Activated CD4-positive, alpha-beta T cell treated with anti-CD3 and anti-CD28 coated beads, Interleukin-2, Interleukin-4, amounts not matched to agents 100 ng/mL and 50 ng/mL, durations not matched to agents 16 hours and 8 hours (primary cell): Measurements from ENCODE around the gene PRAMEF11.
"Not testable (repeated sequence)": the region's sequence is repeated elsewhere in the genome, so short reads cannot be mapped to it uniquely, and the experiment has no call there.

Experiments
- DNase-seq: peaks from one replicate; pipeline ENCODE4 v3.0.0-alpha.2; 2020; ENCODE audit warnings: low spot score

The PRAMEF11 gene

GRCh38 chr1:12831310-12831709 lies at the start of gene PRAMEF11:
PRAMEF11 (minus strand) TSS chr1:12831410; CDS start chr1:12828789, 2,621 bp downstream.
- not testable (repeated sequence) for DNase-seq

DNA sequence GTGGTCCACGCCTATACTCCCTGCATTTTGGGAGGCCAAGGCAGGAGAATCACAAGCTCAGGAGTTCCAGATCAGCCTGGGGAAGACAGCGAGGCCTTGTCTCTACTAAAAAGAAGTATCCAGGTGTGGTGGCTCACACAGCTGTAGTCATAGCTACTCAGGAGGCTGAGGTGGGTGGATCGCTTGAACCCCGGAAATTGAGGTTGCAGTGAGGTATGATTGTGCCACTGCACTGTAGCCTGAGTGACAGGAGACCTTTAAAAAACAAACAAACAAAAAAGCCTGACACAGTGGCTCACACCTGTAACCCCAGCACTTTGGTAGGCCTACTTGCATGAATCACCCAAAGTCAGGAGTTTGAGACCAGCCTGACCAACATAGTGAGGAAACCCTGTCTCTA lies 47.2 kb upstream of the PRAMEF11 start:
- DNase-seq: not testable (repeated sequence)

GRCh38 chr1:12863131-12863880 lies 32.1 kb upstream of the PRAMEF11 start:
- not testable (repeated sequence) for DNase-seq

DNA sequence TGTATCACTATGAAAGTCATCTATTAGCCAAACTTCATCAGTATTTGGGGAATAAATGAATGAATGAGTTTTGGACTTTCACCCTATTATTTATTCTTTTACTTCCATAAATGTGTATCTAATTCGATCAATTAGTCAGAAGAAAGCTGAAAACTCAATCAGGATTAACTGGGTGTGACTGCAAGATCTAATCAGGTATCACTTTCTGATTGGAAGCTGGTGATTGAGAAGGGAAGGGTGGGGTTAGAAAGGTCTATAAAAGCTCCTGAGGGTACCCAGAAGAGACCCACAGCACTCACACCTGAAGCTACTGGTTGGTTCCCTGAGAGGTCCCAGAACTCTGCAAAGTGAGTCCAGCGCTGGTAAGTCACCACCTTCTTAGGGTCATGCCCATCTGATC lies 25.6 kb upstream of the PRAMEF11 start, which contains the start of gene PRAMEF2:
TSS of gene PRAMEF2 (plus strand) at position 301 of the 400 bp plus-strand sequence. CDS start 1,924 bp downstream, outside the sequence.
- DNase-seq: not testable (repeated sequence)

DNA sequence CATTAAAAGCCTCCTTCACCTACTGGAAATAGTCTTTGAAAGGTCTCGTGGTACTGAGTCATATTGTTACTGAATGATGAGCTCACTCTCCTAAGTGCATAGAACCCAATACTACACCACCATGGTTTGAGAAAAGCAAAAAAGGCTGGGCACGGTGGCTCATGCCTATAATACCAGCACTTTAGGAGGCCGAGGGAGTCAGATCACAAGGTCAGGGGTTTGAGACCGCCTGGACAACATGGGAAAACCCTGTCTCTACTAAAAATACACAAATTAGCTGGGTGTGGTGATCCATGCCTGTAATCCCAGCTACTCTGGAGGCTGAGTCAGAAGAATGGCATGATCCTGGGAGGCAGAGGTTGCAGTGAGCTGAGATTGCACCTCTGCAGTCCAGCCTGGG lies 20.6 kb upstream of the PRAMEF11 start:
- DNase-seq: peak; percentile 2

GRCh38 chr1:12848620-12849019 lies 17.4 kb upstream of the PRAMEF11 start, which contains the start of gene HNRNPCL1:
HNRNPCL1 (minus strand) TSS chr1:12848720; CDS start chr1:12848289, 431 bp downstream.
- not testable (repeated sequence) for DNase-seq

GRCh38 chr1:12833251-12833650 lies 2.0 kb upstream of the PRAMEF11 start:
- not testable (repeated sequence) for DNase-seq

GRCh38 chr1:12819061-12819460 lies 12.1 kb downstream of the PRAMEF11 start:
- DNase-seq: not testable (repeated sequence)

DNA sequence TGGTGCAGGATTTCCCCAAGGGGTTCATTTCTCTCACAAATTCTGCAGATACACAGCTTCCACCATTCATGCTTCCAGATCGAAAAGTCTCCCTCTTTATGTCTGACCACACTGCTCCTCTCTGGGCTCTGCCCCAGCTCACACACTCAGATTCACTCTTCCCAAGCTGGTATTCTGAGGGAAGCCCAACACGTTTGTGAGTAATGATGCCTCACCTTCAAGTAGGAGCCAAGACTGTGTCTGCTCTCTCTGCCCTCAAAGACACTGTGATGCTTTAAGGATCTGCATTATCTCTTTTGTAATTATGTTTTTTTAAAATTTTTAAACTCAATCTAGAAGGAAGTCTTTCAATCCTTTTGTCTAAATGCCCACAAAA lies 19.8 kb downstream of the PRAMEF11 start:
- DNase-seq: no peak

GRCh38 chr1:12810691-12811408 lies 20.4 kb downstream of the PRAMEF11 start:
- DNase-seq: no peak

DNA sequence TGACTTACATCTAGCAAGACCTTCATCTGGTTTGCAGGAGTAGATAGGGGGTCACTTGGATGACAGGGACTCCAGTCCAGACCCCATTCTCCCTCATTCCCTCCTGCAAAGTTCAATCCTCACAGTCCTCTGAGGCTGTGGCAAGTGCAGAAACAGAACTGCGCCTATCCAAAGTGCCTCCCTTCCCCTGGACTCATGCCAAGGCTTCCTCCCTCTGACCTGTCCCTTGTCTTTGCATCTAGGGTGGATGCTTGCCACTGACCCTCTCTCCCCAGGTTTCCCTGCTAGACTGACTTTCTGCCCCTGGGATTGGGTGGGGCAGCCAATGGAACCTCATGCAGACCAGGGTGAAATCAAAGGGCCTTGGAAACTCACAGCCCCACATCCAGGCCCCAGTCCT lies 21.3 kb downstream of the PRAMEF11 start:
- no peak for DNase-seq

DNA sequence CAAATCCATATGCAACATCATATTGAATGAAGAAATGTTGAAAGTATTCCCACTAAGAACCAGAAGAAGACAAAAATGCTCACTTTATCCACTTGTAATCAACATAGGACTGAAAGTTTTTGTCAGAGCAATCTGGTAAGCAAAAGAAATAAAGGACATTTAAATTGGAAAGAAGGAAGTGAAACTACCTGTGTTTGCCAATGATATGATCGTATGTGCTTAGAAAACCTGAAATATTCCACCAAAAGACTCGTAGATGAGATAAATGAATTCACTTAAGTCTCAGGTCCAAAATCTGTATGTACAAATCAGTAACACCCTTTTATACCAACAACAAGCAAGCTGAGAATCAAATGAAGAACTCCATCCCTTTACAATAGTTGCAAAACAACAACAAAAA lies 31.5 kb downstream of the PRAMEF11 start:
- DNase-seq: no peak

DNA sequence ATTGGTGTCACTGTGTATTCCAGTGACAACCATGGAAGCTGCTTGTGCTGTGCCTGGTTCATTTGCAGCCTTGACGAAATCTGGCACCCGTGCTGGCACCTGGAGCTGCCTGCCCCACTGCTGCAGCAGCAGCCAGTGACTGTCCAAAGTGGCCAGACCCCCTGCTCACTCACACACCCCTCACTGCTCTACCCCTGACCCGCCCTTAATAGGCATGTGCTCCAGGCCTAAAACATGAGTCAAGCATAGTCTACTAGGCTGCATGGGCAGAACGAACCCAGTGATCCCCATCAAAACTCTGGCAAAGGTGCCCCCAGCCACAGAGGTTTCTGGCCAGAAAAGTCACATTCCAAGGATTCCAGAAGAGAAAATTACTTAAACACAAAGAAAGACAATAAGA lies 32.3 kb downstream of the PRAMEF11 start:
- no peak for DNase-seq

GRCh38 chr1:12791097-12791496 lies 40.1 kb downstream of the PRAMEF11 start, which contains the start of gene PRAMEF1:
PRAMEF1 (plus strand) TSS chr1:12791397; CDS start chr1:12793228, 1,831 bp downstream.
- DNase-seq: not testable (repeated sequence)

DNA sequence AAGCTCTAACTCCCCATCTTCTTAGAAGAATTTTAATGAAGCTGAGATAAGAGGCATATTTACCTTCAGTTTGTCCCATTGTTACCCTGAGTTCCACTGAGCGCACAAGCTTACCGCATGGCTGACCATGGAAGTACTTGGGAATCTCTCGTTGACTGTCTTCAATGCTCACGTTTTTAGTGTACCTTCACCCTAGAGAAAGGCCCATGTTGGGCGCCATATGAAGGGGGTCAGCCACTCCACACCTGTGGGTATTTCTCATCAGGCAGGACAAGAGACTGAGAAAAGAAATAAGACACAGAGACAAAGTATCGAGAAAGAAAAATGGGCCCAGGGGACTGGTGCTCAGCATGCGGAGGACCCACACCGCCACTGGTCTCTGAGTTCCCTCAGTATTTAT lies 46.5 kb downstream of the PRAMEF11 start:
- not testable (repeated sequence) for DNase-seq

DNA sequence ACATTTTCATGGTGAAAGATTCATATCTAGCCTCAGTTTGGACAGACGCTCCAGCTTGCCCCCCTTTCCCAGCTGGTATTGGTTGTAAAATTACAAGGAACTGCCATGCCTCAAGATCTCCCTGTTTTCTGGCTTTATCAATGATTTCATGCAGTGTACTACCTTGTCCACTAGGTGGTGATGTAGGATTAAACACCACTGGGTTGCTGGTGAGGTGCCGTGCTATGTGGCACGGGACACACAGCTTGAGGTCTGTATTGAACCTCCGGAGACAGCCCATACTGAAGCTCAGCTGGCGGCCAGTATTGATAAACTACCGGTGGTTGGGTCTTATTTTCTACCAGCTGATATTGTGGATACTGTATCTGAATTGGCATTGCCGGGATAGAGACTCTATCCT lies 47.4 kb downstream of the PRAMEF11 start:
- DNase-seq: peak; percentile 38

DNA sequence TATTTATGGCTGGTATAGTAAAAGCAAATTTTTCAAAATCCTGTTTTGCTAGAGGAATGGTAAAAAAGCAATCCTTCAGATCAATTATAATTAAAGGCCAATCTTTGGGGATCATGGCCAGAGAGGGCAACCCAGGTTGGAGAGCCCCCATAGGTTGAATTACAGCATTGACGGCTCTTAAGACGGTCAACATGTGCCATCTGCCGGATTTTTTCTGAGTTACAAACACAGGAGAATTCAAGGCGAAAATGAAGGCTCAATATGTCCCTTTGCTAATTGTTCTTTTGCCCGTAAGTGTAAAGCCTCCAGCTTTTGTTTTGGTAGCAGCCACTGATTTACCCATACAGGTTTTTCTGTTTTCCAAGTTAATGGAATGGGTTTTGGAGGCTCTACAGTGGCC lies 49.7 kb downstream of the PRAMEF11 start:
- not testable (repeated sequence) for DNase-seq

GRCh38 chr1:12778907-12779306 lies 52.3 kb downstream of the PRAMEF11 start:
- DNase-seq: no peak

DNA sequence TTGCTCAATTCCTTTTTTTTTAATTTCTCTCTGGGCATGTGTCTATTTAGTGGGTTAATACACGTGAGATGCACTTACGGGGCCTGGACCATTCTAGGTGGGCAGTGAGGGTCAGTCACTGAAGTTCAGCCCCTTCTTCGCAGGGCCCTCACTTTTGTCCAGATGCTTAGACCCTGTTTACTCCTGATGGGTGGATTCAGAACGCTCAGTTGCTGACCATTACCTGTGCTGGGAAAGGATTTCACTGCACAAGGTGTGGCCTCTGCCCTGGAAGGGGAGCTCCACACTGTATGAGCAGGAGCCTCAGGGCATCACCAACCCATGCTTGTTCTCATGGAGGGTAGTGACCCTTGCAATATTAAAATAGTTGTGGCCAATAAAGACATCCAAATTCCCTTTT lies 53.1 kb downstream of the PRAMEF11 start:
- DNase-seq: no peak

DNA sequence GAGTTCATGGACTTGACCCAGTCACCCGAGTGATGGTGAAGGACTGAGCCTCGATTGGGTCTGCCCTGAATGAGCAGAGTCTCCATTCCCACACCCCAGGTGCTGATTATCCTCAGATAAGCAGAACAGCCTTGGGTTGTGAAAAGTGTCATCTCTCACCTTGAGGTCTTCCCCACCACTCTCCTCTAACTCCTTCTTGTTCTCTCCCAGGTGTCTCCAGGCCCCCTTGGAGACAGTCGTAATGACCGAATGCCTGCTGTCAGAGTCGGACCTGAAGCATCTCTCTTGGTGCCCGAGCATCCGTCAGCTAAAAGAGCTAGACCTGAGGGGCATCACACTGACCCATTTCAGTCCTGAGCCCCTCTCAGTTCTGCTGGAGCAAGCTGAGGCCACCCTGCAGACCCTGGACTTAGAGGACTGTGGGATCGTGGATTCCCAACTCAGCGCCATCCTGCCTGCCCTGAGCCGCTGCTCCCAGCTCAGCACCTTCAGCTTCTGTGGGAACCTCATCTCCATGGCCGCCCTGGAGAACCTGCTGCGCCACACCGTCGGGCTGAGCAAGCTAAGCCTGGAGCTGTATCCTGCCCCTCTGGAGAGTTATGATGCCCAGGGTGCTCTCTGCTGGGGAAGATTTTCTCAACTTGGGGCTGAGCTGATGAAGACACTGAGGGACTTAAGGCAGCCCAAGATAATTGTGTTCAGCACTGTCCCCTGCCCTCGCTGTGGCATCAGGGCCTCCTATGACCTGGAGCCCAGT lies 54.2 kb downstream of the PRAMEF11 start:
- DNase-seq: no peak

DNA sequence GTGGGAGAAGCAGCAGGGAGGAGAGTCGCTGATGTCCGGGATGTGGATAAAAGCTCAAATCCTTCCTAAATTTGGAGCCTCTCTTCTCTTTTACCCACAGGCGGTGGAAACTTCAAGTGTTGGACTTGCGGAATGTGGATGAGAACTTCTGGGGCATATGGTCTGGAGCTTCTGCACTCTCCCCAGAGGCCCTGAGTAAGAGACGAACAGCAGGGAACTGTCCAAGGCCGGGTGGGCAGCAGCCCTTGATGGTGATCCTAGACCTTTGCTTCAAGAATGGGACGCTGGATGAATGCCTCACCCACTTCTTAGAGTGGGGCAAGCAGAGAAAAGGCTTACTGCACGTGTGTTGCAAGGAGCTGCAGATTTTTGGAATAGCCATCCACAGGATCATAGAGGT lies 55.8 kb downstream of the PRAMEF11 start:
- no peak for DNase-seq

- no peak for DNase-seq
Observed at GRCh38 chr1:12774801-12775345, 56.3 kb downstream of the PRAMEF11 start.
